ENCODE data around the gene RANBP6. TPM values are rescaled to one million over a fixed set of nuclear protein-coding genes. Genes with fewer than 3 reads are reported as not detected.

Gene RANBP6
- polyA plus RNA-seq, 1 of the 3 experiments (the other 2 are of a cell fraction), result 4.1 TPM

DNA sequence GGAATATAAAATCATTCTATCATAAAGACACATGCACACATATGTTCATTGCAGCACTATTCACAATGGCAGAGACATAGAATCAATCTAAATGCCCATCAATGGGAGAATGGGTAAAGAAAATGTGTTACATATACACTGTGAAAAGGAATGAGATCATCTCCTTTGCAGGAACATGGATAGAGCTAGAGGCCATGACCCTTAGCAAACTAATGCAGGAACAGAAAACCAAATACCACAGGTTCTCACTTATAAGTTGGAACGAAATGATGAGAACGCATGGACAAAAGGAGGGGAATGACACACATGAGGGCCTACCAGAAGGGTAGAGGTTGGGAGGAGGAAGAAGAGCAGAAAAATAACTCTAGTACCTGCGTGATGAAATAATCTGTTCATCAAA, 21.0 kb upstream of the RANBP6 start:
- WGBS (ENCODE audit: low lambda C conversion rate), result 60% methylated on average over 3 of the region's 3 CpGs
- Histone ChIP-seq H3F3A (replicated peaks; ENCODE audit: insufficient read depth) (no peaks in the 10 kb centered on the region), H4K20me1 (ENCODE audit: insufficient read depth) (no peaks in the 10 kb centered on the region), H3K36me3 (replicated peaks in 1 of 2; ENCODE audit: control insufficient read depth in 1 of 2, insufficient read depth in 2 of 2, low read length in 1 of 2) (no peaks in the 10 kb centered on the region), H3K4me1 (ENCODE audit: control insufficient read depth in 1 of 2, insufficient read depth in 2 of 2, low read depth in 1 of 2, low read length in 1 of 2) (no peaks in the 10 kb centered on the region; a peak in 1 of 4 replicates), H3K79me2 (ENCODE audit: insufficient read depth) (no peaks in the 10 kb centered on the region), H3K4me2 (no peak overlapping the region), H3K9ac (no peak overlapping the region), H2AFZ (ENCODE audit: low read depth) (no peak overlapping the region), H3K27ac (ENCODE audit: low read depth in 2 of 2, low read length in 1 of 2) (no peak overlapping the region), H3K9me2 (no peaks in the 10 kb centered on the region), H3K27me3 (ENCODE audit: insufficient read depth) (peaks cover 3% of the 10 kb centered on the region; the same call in 1 of the 2 replicates), H3K4me3 (ENCODE audit: low read depth in 2 of 2, low read length in 1 of 2) (no peak overlapping the region), H3K9me3 (no peaks in the 10 kb centered on the region)
- POLR2A ChIA-PET, result no interaction called here
- TF ChIP-seq TEAD4 (IDR thresholded peaks at IDR 0.05; ENCODE audit: borderline replicate concordance, insufficient read depth) (no peak), EZH2phosphoT487 (IDR thresholded peaks at IDR 0.05; ENCODE audit: borderline replicate concordance, low read depth) (no peak), JUND (IDR thresholded peaks at IDR 0.05) (no peak)
- no peak for DNase-seq
- CTCF ChIA-PET, result interaction anchor here (2.5 kb wide), 1 partner anchor 13 kb away, joined by 12 read pairs; no protein-coding TSS in a partner anchor

DNA sequence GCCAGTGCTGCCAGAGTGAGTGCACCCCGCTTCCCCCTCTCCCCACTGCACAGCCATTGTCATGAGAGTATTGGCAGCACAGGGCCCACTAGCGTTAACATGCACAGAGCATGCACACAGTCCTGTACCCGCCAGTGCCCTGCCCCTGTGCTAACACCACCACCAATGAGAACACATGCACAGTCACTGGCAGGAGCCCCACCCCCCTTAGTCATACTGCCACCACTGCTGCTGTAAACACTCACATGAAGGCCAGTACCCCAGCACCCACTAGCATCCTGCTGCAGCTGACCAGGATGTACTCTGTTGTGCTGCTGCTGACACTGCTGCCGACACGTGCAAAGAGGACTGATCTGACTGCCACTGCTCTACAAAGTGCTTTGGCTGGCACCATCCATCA, 19.5 kb upstream of the RANBP6 start:
- CTCF ChIA-PET, result interaction anchor here (1.2 to 2.5 kb wide), 2 partner anchors 11 to 19 kb away, joined by 3 to 12 read pairs; no protein-coding TSS in a partner anchor
- Histone ChIP-seq H3K36me3 (replicated peaks in 1 of 2; ENCODE audit: control insufficient read depth in 1 of 2, insufficient read depth in 2 of 2, low read length in 1 of 2) (no peaks in the 10 kb centered on the region), H3K9ac (no peak overlapping the region), H3K27ac (ENCODE audit: low read depth in 2 of 2, low read length in 1 of 2) (no peak overlapping the region), H3K9me2 (no peaks in the 10 kb centered on the region), H2AFZ (ENCODE audit: low read depth) (no peak overlapping the region), H4K20me1 (ENCODE audit: insufficient read depth) (no peaks in the 10 kb centered on the region), H3K4me2 (no peak overlapping the region), H3F3A (replicated peaks; ENCODE audit: insufficient read depth) (no peaks in the 10 kb centered on the region), H3K4me3 (ENCODE audit: low read depth in 2 of 2, low read length in 1 of 2) (no peak overlapping the region), H3K79me2 (ENCODE audit: insufficient read depth) (no peaks in the 10 kb centered on the region), H3K27me3 (ENCODE audit: insufficient read depth) (peaks cover 8% of the 10 kb centered on the region; the same call in 1 of the 2 replicates), H3K4me1 (ENCODE audit: control insufficient read depth in 1 of 2, insufficient read depth in 2 of 2, low read depth in 1 of 2, low read length in 1 of 2) (no peaks in the 10 kb centered on the region; a peak in 1 of 4 replicates), H3K9me3 (no peaks in the 10 kb centered on the region)
- TF ChIP-seq, protein P1, sequence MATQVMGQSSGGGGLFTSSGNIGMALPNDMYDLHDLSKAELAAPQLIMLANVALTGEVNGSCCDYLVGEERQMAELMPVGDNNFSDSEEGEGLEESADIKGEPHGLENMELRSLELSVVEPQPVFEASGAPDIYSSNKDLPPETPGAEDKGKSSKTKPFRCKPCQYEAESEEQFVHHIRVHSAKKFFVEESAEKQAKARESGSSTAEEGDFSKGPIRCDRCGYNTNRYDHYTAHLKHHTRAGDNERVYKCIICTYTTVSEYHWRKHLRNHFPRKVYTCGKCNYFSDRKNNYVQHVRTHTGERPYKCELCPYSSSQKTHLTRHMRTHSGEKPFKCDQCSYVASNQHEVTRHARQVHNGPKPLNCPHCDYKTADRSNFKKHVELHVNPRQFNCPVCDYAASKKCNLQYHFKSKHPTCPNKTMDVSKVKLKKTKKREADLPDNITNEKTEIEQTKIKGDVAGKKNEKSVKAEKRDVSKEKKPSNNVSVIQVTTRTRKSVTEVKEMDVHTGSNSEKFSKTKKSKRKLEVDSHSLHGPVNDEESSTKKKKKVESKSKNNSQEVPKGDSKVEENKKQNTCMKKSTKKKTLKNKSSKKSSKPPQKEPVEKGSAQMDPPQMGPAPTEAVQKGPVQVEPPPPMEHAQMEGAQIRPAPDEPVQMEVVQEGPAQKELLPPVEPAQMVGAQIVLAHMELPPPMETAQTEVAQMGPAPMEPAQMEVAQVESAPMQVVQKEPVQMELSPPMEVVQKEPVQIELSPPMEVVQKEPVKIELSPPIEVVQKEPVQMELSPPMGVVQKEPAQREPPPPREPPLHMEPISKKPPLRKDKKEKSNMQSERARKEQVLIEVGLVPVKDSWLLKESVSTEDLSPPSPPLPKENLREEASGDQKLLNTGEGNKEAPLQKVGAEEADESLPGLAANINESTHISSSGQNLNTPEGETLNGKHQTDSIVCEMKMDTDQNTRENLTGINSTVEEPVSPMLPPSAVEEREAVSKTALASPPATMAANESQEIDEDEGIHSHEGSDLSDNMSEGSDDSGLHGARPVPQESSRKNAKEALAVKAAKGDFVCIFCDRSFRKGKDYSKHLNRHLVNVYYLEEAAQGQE (IDR thresholded peaks at IDR 0.05; ENCODE audit: low read depth, low read length), result no peak
- TF ChIP-seq NFIC (IDR thresholded peaks at IDR 0.05; ENCODE audit: borderline replicate concordance) (no peak), SIN3A (IDR thresholded peaks at IDR 0.05; ENCODE audit: borderline replicate concordance, low read depth, low read length) (no peak), FOSL2 (IDR thresholded peaks at IDR 0.05; ENCODE audit: borderline replicate concordance, low read depth) (no peak), RAD21 (IDR thresholded peaks at IDR 0.05; ENCODE audit: low read length) (no peak), TEAD4 (IDR thresholded peaks at IDR 0.05; ENCODE audit: borderline replicate concordance, insufficient read depth) (no peak), JUND (IDR thresholded peaks at IDR 0.05) (no peak), TAF1 (IDR thresholded peaks at IDR 0.05; ENCODE audit: borderline replicate concordance, low read depth, low read length) (no peak), FOXJ3 (CRISPR knock-in tag; IDR thresholded peaks at IDR 0.05) (no peak), MEF2A (IDR thresholded peaks at IDR 0.05; ENCODE audit: borderline replicate concordance, low read depth) (no peak), GABPA (IDR thresholded peaks at IDR 0.05; ENCODE audit: low read depth) (no peak)
- TF ChIP-seq, protein P2, sequence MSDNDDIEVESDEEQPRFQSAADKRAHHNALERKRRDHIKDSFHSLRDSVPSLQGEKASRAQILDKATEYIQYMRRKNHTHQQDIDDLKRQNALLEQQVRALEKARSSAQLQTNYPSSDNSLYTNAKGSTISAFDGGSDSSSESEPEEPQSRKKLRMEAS (IDR thresholded peaks at IDR 0.05; ENCODE audit: low read depth), result no peak
- 57% methylated on average over 1 of the region's 5 CpGs for WGBS (ENCODE audit: low lambda C conversion rate)
- POLR2A ChIA-PET, result no interaction called here
- no peak for DNase-seq
